Activated CD8-positive, alpha-beta memory T cell treated with anti-CD3 and anti-CD28 coated beads, Interleukin-2, amount 50 U/mL, for 1 hour (primary cell): Measurements from ENCODE around the gene MALSU1.

ENCODE experiments used
- DNase-seq: peaks from one replicate; pipeline ENCODE4 v3.0.0-alpha.2; 2020; ENCODE audit errors: extremely low read depth

MALSU1 gene

DNA sequence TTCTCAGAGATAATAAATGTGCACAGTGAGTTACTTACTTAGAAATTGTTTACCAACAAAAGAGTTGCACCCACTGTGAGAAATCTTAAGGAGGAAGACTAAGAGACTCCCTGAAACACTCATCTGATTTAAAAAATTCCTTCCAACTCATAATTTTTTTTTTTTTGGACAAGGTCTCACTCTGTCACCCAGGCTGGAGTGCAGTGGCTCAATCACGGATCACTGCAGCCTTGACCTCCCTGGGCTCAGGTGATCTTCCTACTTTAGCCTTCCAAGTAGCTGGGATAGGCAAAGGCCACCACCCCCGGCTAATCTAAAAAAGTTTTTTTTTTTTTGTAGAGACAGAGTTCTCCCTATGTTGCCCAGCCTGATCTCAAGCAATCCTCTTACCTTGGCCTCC is 36.0 kb downstream of the MALSU1 start:
- DNase-seq, result no peak

DNA sequence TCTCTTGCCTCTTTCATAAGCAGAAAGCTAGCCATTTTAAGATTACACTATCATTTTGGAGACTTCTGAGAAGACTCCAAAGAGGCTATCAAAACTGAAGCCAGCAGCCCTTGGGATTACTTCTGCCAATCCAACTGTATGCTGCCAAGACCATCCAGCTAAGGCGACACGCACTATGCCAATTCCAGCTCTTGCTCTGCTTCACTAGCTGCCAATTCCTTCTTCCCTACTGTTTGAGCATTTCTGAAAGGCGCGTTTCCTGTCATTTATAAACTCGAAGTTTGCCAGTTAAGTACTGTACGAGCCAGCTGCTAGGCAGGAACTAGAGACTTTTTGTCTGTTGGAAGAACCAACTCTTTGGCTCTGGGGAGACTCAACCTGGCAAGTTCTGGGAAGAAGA is 36.5 kb downstream of the MALSU1 start:
- no peak for DNase-seq

DNA sequence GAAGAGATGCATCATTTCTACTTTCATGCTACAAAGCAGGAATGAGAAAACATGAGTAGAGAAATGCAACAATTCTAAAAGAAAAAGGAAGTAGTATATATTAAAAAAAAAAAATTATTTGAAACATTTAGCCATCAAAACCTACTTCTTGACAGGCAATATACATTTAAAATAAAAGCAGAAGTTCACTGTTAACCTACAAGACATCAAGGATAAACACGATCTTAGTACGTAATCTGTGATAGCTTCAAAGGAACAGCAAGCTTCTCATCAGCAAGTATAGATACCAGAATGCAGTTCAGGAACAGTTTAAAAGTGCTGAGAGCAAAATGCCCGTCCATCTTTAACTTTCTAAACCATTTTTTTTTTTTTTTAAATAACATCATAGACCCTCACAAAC is 36.9 kb downstream of the MALSU1 start:
- DNase-seq, result no peak

DNA sequence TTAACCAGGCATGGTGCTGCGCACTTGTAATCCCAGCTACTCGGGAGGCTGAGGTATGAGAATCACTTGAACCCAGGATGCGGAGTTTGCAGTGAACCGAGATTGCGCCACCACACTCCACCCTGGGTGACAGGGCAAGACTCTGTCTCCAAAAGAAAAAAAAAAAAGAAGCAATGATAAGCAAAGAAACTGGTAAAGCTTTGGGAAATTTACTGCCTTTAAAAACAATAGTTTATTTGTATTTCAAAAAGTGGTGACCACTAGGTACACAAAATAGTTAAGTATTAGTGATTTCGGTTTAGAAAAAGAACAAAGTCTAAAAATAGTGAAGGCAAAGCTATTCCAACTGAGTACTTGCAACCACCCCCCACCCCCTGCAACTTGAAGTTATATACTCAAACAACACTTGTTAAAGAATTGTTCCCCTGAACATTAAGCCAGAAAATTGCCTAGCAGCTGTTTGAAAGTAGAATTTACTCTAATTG is 37.7 kb downstream of the MALSU1 start:
- no peak for DNase-seq

DNA sequence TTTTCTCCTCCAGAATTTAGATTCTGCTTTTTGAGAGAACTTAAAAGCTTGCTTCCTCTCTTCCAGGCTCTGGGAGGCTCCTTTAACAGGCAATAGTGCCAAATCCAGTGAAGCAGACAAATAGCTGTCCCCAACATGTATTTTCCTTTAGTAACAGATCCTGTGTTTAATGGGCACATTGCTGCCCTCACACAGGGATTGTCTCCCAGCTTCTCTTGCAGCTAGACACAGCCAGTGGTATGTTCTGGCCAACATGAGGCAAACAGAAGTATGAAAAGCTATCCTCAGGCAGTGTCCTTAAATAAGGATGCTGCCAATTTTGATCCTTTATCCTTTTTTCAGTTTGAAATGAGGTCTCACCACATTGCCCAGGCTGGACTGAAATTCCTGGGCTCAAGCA is 38.2 kb downstream of the MALSU1 start:
- DNase-seq, result no peak

DNA sequence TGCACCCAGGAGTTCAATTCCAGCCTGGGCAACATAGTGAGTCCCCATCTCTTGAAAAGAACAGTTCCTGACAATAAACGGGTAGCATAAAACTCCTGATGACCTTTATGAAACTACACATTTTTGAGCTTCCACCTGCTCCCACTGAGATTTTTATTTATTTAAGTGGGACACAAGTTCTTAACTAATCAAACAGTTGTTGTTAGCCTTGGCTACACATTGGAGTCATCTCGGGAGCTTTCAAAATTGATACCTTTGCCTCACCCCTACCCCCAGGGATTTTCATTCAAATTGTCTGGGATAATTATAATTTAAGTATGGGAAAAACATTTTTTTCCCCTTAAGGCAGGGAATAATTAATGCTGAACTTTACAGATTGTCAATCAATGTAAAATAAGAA is 39.3 kb downstream of the MALSU1 start:
- no peak for DNase-seq

DNA sequence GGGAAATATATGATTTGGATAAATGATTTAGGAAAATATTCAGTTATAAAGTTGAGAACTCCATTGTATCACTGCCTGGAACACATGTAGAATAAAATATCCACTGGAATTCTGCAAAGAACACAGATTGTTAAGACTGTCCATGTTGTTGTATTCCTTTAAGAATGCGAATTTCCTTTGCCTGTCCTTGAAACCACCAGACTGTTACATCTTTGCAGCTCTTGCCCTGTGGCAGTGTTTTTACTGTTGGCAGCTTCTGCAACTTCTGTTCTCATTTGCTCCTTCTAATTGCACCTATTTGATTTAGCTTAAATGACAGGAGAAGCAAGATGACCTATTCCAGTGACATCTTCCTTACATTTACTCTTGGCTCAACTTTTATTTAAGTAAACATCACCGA is 39.7 kb downstream of the MALSU1 start:
- no peak for DNase-seq

DNA sequence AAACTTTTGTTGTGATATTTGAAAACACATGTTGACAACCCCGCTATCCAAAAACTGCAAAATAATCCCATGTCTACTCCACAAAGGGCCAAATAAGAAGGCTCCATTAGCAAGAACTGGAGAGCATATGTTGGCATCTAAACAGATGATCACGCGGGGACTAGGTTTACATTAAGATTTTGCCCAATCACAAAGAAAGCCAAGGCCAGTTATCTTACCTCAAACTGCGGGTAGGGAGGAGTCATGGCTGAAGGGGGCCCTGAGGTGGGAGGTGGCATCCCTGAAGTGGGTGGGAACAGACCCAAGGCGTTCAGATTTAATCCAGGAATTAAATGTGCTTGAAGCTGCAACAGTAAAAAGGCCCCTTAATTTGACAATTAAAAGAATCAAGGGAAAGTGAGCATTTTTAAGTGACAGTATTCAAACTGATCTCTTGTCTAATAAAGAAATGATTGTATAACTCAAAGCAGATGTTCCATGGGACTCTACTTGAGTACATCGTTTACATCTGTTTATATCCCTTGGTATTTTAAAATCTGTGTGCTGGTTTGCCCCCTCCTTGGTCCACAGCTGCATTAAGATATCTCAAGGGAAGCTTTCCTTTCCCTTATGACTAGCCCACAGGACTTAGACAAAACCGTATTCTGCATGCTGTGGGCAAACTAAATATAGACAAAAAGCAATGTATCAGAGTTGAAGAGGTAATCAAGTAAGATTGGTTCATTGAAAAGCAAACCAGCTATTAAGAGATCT is 42.9 kb downstream of the MALSU1 start:
- DNase-seq, result no peak

DNA sequence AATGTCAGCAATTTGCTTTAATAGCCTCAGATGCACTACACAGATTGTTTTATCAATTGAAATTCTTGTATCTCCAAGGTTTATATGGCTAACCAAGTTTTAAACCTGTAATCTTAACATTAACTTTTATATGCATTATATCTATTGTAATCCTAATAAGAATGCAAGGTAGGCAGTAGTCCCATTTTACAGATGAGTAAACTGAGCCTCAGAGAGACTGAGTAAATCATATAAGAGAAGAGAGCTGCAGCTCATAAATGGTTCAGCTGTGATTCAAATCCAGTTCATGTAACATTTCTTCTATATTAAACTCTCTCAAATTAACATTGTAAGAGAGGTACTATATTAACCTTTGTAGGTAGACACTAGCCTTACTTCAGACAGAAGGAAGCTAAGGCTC is 44.0 kb downstream of the MALSU1 start:
- no peak for DNase-seq

DNA sequence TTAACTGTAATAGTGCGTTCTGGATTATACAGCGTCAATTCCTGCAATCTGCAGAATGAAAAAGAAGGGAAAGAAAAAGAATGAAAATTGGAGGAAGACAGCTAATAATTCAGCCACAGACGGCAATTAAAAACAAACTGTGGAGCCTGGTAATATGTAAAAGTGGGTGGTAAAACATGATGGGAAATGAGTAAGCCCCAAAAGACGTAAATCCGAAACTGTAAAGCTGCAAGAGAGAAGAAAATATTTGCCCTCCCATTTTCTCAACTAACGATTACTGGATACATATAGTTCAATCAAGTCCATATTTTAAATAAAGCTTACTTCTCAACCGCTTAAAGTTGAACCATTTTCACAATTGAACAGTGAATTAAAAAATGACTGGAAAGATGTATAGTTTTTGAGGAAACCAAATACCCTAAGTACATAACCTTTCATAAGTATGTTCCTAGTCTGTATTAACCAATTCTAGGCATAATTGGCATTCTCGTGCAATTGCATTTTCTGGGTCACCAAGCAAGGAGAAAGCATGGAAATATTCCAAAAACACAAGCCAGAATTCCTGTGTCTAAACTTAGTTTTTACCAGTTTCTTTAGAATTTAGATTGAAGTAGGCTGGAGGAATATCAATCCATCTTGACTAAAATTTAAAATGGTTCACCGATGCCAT is 44.8 kb downstream of the MALSU1 start:
- no peak for DNase-seq

DNA sequence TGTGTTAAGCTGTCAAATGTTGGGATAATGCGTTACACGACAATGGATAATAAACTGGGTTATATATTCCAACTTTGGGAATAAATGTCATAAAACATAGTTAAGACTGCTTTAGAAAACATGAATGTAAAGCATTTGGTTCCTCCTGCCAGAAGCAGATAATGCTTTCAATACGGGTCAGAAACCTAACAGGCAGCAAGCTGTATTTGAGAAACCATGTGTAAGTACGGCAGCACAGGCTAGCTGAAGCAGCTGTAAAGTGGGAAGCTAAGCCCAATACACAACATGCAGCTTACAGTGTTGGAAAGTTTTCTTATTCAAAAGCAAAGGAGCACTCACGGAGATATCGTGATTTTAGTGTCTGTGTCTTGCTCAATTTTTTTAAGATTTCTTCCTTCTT is 46.5 kb downstream of the MALSU1 start:
- DNase-seq, result no peak

DNA sequence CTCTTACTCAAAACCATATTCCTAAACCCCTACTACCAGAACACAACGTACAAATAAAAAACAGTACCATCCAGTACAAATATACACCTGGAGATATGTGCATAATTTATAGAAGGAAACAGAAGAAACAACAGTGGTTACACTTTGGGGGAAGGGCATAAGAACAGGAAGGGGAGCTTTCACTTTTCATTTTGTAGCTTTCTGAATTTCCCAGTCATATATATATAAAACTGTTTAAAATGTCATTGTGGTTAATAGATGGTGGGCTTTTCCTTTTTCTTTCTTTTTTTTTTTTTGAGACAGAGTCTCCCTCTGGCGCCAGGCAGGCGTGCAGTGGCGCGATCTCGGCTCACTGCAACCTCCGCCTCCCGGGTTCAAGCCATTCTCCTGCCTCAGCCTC is 47.2 kb downstream of the MALSU1 start:
- DNase-seq, result no peak

DNA sequence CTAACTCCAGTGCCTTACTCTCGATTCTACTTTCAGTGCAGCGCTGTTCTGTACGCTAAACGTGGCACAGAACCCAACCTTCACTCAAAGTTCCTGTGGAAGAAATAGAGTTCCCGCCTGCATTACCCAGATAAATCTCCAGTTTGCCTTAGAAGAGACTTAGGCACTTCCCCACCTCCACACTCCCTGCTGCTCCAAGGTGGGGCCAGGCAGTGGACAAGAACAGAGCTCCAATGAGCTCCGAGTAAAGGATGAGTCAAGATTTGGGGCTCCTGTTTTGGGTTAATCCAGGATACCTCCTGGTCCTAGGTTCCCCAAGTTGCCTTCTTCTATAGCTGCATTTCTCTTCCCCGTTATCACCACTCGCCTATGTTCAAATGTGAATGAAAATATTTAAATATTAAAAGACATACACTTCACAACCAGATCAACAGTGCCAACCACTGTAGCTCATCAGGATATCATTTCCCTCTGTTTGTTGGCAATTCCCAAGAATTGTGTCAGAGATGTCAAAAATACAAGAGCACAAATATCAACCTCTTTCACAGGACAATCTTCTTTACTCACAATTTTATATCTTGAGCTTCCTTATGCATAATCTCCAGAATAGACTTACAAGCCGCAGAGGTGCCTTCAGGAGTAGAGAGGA is 48.0 kb downstream of the MALSU1 start:
- DNase-seq, result no peak

DNA sequence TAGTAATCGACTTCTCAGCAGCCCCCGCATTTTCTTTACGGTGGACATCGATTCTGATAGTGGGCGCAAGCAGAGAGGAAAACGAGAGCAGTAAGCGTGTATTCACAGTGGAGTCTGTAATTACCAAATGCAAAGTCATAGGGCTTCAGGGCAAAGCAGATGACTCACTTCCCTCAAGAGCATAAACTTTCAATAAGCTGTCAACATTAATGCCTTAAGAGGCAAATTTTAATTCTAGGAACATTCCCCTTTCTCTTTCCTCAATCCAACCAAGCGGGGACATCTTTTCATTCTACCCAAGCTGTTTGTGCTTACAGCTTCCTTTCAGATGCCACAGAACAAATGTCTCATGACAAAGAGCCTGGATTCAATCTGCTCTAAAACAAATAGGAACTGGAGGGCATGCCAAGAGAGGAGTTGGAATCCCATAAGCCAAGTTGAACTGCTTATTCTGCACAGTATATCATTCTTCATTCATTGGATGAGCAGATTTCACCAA is 48.6 kb downstream of the MALSU1 start:
- no peak for DNase-seq

DNA sequence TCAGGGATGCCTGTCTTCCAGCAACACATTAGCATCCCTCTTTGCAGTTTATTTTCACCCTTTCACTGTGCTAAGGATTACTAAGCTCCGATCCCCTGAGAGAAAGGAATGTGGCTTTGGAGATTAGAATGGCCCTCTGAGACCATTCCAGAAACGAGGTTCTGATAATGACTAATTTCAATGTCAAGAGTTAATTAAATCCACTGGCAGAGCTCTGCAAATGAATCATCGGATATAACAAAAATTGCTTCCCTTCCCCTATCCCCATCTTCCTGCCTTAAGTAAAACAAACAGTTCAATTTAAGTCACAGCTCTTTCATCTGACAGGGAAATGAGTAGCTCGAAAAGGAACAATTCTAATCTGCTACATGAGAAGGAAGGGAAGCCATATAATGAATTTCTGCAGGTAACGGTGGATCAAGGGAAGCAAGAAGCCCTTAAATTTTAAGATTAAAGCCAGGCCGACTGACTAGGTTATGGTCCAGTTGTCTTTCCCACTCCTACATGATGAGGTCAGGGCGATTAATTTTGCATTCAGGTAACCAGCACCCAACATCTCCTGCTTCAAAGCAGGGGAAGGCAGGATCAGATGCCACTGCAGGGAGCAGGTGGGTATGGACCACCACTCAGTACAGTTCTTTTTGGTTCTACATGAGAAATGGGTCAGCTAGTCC is 50.5 kb downstream of the MALSU1 start:
- no peak for DNase-seq

DNA sequence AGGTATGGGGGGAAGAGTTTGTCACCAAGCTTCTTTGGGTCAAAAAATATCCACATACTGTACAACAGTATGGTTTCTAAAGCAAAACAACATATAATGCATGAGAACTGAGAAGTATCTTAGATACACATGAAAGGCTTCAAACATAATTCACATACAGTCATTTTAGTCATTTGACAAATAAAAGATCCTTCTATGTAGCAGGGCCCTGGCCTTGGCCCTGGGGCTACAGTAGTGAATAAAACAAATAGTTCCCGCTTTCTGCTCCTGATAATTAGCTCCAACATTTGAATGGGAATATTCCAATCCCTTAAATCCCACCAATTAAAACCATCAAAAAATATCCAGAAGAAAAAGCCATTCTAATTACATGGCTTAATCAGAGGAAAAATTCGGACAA is 51.3 kb downstream of the MALSU1 start:
- no peak for DNase-seq

DNA sequence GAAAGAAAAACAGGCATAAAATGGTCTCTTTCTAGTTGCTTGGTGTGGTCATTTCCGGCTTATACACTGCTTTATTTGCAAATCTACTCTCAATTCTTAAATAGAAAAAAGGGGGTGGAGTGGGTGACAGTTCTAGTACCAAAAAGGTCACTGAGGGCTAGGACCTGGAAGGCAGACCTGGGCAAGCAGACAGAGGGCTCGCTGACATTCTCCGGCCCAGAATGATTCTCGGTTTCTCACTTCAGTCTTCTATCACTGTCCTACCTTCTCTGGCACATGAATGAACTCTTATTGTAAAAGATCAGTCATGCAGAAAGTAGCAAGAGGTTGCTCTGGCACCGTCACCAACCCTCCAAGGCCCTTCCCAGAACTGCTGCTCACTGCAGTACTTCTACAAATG is 54.0 kb downstream of the MALSU1 start:
- DNase-seq, result no peak

DNA sequence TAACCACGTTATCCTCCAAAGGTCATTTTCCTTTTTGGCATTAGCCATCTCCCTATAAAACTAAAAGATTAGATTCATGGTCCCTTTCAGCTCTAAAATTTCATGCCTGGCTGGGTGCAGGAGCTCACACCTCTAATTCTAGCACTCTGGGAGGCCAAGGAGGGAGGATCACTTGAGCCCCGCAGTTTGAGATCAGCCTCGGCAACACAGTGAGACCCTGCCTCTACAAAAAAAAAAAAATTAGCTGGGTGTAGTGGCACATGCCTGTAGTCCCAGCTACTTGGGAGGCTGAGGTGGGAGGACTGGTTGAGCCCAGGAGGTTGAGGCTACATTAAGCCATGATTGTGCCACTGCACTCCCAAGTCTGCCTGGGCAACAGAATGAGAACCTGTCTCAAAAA is 57.0 kb downstream of the MALSU1 start:
- DNase-seq, result no peak

DNA sequence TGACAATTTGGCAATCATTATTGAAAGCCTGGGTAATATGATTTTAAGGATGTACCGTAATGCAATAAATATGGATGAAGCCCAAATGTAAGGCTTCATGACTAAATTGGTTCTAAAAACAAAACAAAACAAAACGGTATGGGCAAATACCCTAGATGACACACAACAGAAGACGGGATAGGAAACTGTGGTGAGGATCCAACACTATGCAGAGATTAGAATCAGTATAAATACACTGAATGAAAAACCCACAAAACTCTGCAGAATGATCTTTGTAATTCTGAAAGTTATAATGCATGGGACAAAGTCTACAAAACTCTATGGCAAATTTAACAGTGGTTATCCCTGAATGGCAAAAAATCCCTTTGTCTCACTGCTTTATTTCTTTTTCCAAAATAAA is 57.6 kb downstream of the MALSU1 start:
- no peak for DNase-seq

DNA sequence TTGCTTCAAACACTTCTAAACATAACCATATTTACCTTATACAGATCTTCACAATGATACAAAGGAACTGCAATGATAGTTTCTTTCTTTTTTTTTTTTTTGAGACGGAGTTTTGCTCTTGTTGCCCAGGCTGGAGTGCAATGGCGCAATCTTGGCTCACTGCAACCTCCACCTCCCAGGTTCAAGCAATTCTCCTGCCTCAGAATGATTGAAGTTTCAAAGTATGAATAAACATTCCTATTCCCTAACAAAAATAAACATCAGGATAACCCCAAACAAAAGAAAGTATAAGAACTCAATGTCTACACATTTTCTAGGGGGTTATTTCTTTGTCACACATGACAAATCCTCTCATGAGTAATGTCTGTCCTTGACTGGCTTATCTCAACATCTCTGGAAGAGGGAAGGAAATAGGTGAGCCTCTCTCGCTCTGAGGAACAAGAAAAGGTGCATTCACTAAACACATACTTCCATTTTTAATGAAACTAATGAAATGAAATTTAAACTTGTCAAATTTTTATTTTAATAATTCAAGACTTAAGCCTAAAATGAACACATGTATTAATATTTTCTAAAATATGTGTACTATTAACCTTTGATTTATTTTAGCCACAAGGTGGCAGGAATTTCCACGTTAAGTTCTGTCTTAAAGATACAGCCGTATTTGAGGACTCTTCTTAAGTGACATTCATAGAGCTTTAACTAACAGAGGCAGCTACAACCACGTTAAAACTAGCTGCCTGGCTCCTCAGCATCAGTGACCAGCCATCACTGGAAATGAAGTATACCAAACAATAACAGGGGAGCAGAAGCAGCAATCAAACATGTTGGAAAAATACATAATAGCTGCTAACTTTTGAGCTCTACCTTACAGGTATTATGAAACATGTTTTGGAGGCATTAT is 58.3 kb downstream of the MALSU1 start:
- DNase-seq, result no peak

DNA sequence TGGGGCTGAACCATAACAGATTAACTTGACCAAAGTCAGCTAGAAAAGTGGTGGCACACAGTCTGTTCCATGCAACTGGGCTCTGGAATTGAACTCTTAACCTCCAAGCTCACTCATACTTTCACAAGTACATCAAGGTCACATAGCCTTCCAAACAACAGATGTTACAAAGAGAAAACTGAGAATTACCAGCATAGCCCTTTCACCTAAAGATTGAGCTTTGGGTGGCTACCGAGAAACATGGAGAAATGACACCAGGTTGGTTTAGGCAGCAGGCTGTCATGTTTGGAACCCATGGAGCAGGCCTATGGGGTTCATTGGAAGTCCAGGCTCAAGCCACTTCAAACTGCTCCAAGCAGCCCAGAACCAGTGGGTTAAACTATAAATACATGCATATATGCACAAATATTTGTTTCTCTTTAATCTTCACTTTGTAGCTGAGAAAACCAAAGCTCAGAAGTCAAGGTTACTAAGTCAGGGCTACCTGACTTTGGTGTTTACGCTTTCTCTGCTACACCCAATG is 59.1 kb downstream of the MALSU1 start:
- DNase-seq, result no peak
